Esophagus squamous epithelium (tissue), 4 donors: ENCODE results near the gene EPN2.

Experiments
- CTCF ChIP-seq, 6 experiments: fragments of 450-650 bp in 4 of 6; fragments of 200-600 bp in 2 of 6; sonication (generic) in 2 of 6; IDR thresholded peaks; one replicate each; pipeline ENCODE4 v1.5.1; 2016 to 2019; ENCODE audit warnings: antibody characterized with exemption in 6 of 6, mild to moderate bottlenecking in 4 of 6, moderate library complexity in 4 of 6
- POLR2A ChIP-seq, 4 donors: fragments of 450-650 bp; IDR thresholded peaks; one replicate each; pipeline ENCODE4 v1.6.1; 2017; ENCODE audit warnings: antibody characterized with exemption in 4 of 4, mild to moderate bottlenecking in 4 of 4, moderate library complexity in 3 of 4

GRCh38 chr17:19311016-19311415, 73.8 kb downstream of the EPN2 start:
- TF ChIP-seq CTCF (IDR thresholded peaks at IDR 0.05) (no peak), POLR2A (IDR thresholded peaks at IDR 0.05) (no peak)
